Endodermal cell (in vitro differentiated cells): ENCODE measurements around the gene COL8A1. TPM values are rescaled to one million over a fixed set of nuclear protein-coding genes. Genes with fewer than 3 reads are reported as not detected.

Experiments used
- DNase-seq: peaks from one replicate; pipeline ENCODE4 v3.0.0-alpha.2; 2017
- H3K27ac ChIP-seq: 2 replicates; pipeline ENCODE4 v1.5.1; 2013; ENCODE audit warnings: mild to moderate bottlenecking, low read depth, low read length, moderate library complexity
- H3K27me3 ChIP-seq: 2 replicates; pipeline ENCODE4 v1.6.1; 2013; ENCODE audit warnings: mild to moderate bottlenecking, low read length, moderate library complexity; ENCODE audit not compliant: insufficient read depth, control insufficient read depth, poor library complexity, severe bottlenecking
- H3K36me3 ChIP-seq: 2 replicates; pipeline ENCODE4 v1.7.0; 2013; ENCODE audit warnings: mild to moderate bottlenecking, low read length, moderate library complexity; ENCODE audit not compliant: control insufficient read depth, insufficient read depth
- H3K4me1 ChIP-seq: one replicate; pipeline ENCODE4 v1.7.0; 2013; ENCODE audit warnings: low read length; ENCODE audit not compliant: control insufficient read depth, insufficient read depth
- H3K4me3 ChIP-seq: 2 replicates; pipeline ENCODE4 v1.5.1; 2013; ENCODE audit warnings: mild to moderate bottlenecking, low read length, moderate library complexity
- H3K9ac ChIP-seq: 2 replicates; pipeline ENCODE4 v1.6.1; 2013; ENCODE audit warnings: mild to moderate bottlenecking, low read length, moderate library complexity; ENCODE audit not compliant: poor library complexity, severe bottlenecking; ENCODE audit errors: extremely low read depth
- H3K9me3 ChIP-seq: 2 replicates; pipeline ENCODE4 v1.6.1; 2013; ENCODE audit warnings: mild to moderate bottlenecking, low read length, moderate library complexity; ENCODE audit not compliant: control insufficient read depth
- H3K27ac Mint-ChIP-seq: 2 replicates; pipeline ENCODE4 v1.8.0; 2020; ENCODE audit warnings: mixed read lengths
- H3K27me3 Mint-ChIP-seq: 2 replicates; pipeline ENCODE4 v1.8.0; 2021; ENCODE audit warnings: mild to moderate bottlenecking, mixed read lengths; ENCODE audit not compliant: insufficient read depth
- H3K36me3 Mint-ChIP-seq: 2 replicates; pipeline ENCODE4 v1.8.0; 2020; ENCODE audit warnings: low read depth, mixed read lengths
- H3K4me1 Mint-ChIP-seq: 2 replicates; pipeline ENCODE4 v1.8.0; 2020; ENCODE audit warnings: mixed read lengths
- H3K4me3 Mint-ChIP-seq: 2 replicates; pipeline ENCODE4 v1.8.0; 2020; ENCODE audit warnings: mild to moderate bottlenecking, moderate library complexity, mixed read lengths
- H3K9me3 Mint-ChIP-seq: 2 replicates; pipeline ENCODE4 v1.8.0; 2020; ENCODE audit warnings: mild to moderate bottlenecking, mixed read lengths
- CTCF ChIP-seq: fragments of 200-600 bp; sonication (generic); conservative IDR thresholded peaks from 2 replicates; pipeline ENCODE4 v1.5.0; 2021; ENCODE audit warnings: antibody characterized with exemption, mild to moderate bottlenecking
- WGBS, 2 experiments: methylation state at CpG; one replicate each; pipeline versions ENCODE4 v1.1.5 to v1.1.7; 2013; ENCODE audit warnings: missing lambda C conversion rate in 2 of 2, mixed read lengths in 1 of 2; ENCODE audit not compliant: insufficient coverage in 1 of 2, insufficient read length in 1 of 2; 5-methylcytosine and 5-hydroxymethylcytosine counted together
- total RNA-seq, 2 donors: library from RNA; stranded (reverse); fragmentation: NEBNext Ultra II Directional in 1 of 2; extraction: Animal tissue kit (Norgen Biotek cat#: 25700) in 1 of 2; gene quantifications; 2 replicates in 1 of 2; 3 replicates in 1 of 2; pipeline ENCODE4 v1.2.1, GENCODE V29; 2021

Gene COL8A1
- total RNA-seq, 2 donors from 2014 or later, result 3.5 to 3.9 TPM

- Mint-ChIP-seq H3K27ac (no peak overlapping the region), H3K36me3 (no peaks in the 10 kb centered on the region), H3K27me3 (no peaks in the 10 kb centered on the region), H3K9me3 (no peaks in the 10 kb centered on the region), H3K4me1 (no peaks in the 10 kb centered on the region), H3K4me3 (no peak overlapping the region)
- H3K4me3 ChIP-seq, result no peak overlapping the region
- no peaks in the 10 kb centered on the region for H3K27me3 ChIP-seq
- DNase-seq, result no peak
- H3K27ac ChIP-seq, result no peak overlapping the region
- H3K4me1 ChIP-seq, result no peaks in the 10 kb centered on the region
- H3K36me3 ChIP-seq, result no peaks in the 10 kb centered on the region
- no peak overlapping the region for H3K9ac ChIP-seq
- H3K9me3 ChIP-seq, result peaks cover 6% of the 10 kb centered on the region
- 50 to 79% methylated on average over 4 to 10 of the region's 10 CpGs for WGBS, 2 experiments
- TF ChIP-seq CTCF, result no peak
These were observed 24.6 kb downstream of the COL8A1 start for GRCh38 chr3:99662838-99663570.

DNA sequence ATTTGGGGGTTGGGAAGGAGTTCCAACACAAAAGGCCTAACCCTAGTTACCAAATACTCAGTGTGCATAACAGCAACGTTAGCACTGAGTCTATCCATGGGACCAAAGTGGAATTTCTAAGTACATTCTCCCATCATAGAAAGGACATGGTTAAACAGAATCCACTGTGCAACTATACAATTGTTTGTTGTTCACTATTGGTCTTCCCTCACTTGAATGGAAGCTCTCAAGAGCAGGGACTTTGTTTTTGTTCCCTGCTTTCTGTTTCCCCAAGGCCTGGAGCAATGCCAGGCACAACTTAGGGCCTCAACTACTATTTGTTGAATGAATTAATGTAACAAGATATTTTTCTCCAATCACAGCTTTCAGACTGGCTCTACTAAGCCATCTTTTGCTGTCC is 25.6 kb downstream of the COL8A1 start:
- no peak for DNase-seq
- no peaks in the 10 kb centered on the region for H3K36me3 Mint-ChIP-seq
- no peak overlapping the region for H3K27ac Mint-ChIP-seq

DNA sequence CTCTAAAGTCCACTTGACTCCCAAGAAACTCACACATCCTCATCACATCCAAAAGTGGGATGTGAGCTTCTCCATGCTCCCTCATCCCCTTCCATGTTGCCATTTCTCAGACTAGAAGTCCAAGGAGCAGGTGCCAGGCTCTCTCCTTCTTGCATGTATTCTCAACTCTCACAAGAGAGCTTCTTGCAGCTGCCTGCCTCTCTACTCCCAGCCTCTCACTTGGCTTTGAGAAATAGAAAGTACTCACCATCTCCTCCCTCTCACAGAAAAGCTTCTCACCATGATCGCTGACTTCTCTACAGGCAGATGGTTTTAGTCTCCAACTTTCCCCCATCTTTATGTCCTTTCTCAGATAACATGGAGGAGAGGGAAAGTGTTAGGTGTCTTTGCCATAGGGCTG is 26.6 kb downstream of the COL8A1 start:
- Histone ChIP-seq H3K27ac (no peak overlapping the region), H3K9ac (no peak overlapping the region), H3K9me3 (peaks cover 6% of the 10 kb centered on the region), H3K4me3 (no peak overlapping the region), H3K27me3 (no peaks in the 10 kb centered on the region), H3K36me3 (no peaks in the 10 kb centered on the region), H3K4me1 (no peaks in the 10 kb centered on the region)
- H3K4me1 Mint-ChIP-seq, result no peaks in the 10 kb centered on the region
- no peaks in the 10 kb centered on the region for H3K36me3 Mint-ChIP-seq
- H3K4me3 Mint-ChIP-seq, result no peak overlapping the region
- H3K9me3 Mint-ChIP-seq, result no peaks in the 10 kb centered on the region
- no peak for DNase-seq
- 75% methylated on average over 1 of the region's 1 CpG; no CpG with 5 or more reads in 1 of the 2 experiments for WGBS, 2 experiments
- H3K27ac Mint-ChIP-seq, result no peak overlapping the region
- no peak for TF ChIP-seq CTCF
- H3K27me3 Mint-ChIP-seq, result no peaks in the 10 kb centered on the region

More for the DNA sequence above, 25.6 kb downstream of the COL8A1 start:
- no peak for TF ChIP-seq CTCF
- Histone ChIP-seq H3K4me3 (no peak overlapping the region), H3K27me3 (no peaks in the 10 kb centered on the region), H3K27ac (no peak overlapping the region), H3K36me3 (no peaks in the 10 kb centered on the region), H3K4me1 (no peaks in the 10 kb centered on the region), H3K9ac (no peak overlapping the region), H3K9me3 (peaks cover 6% of the 10 kb centered on the region)
- 40 to 60% methylated on average over 1 of the region's 1 CpG for WGBS, 2 experiments
- no peak overlapping the region for H3K4me3 Mint-ChIP-seq
- no peaks in the 10 kb centered on the region for H3K27me3 Mint-ChIP-seq
- no peaks in the 10 kb centered on the region for H3K4me1 Mint-ChIP-seq
- no peaks in the 10 kb centered on the region for H3K9me3 Mint-ChIP-seq
